ENCODE results near the gene AGPAT4. TPM values are rescaled to one million over a fixed set of nuclear protein-coding genes. Genes with fewer than 3 reads are reported as not detected.

The AGPAT4 gene
- total and polyA plus RNA-seq, 8 donors = 12.4 to 19.4 (median 15.7) TPM

GRCh38 chr6:161222706-161223234 lies 51.1 kb downstream of the AGPAT4 start:
- Histone ChIP-seq H3K4me3 (no peak overlapping the region), H3K36me3 (no peaks in the 10 kb centered on the region), H3K27ac (no peak overlapping the region), H3K9me3 (no peaks in the 10 kb centered on the region), H3K27me3 (no peaks in the 10 kb centered on the region), H3K4me1 (peaks cover 0 to 19% of the 10 kb centered on the region in 2 donors)
- no peak for ATAC-seq
- TF ChIP-seq, protein P1, sequence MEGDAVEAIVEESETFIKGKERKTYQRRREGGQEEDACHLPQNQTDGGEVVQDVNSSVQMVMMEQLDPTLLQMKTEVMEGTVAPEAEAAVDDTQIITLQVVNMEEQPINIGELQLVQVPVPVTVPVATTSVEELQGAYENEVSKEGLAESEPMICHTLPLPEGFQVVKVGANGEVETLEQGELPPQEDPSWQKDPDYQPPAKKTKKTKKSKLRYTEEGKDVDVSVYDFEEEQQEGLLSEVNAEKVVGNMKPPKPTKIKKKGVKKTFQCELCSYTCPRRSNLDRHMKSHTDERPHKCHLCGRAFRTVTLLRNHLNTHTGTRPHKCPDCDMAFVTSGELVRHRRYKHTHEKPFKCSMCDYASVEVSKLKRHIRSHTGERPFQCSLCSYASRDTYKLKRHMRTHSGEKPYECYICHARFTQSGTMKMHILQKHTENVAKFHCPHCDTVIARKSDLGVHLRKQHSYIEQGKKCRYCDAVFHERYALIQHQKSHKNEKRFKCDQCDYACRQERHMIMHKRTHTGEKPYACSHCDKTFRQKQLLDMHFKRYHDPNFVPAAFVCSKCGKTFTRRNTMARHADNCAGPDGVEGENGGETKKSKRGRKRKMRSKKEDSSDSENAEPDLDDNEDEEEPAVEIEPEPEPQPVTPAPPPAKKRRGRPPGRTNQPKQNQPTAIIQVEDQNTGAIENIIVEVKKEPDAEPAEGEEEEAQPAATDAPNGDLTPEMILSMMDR (IDR thresholded peaks at IDR 0.05) = no peak
- intact Hi-C loops (cut with DNase I) = no loop called here
- no peak for DNase-seq

- intact Hi-C loops (cut with DNase I) = no loop called here
- no peaks in the 10 kb centered on the region for H3K9me3 ChIP-seq
- H3K36me3 ChIP-seq = no peaks in the 10 kb centered on the region
- DNase-seq (no peak), ATAC-seq (no peak)
- peaks cover 0 to 6% of the 10 kb centered on the region in 2 donors for H3K4me1 ChIP-seq
- H3K27me3 ChIP-seq = no peaks in the 10 kb centered on the region
- no peak overlapping the region for H3K4me3 ChIP-seq
- H3K27ac ChIP-seq = no peak overlapping the region
- TF ChIP-seq, protein P1 (IDR thresholded peaks at IDR 0.05) = no peak
Observed at GRCh38 chr6:161220346-161220745, 53.5 kb downstream of the AGPAT4 start.

GRCh38 chr6:161219680-161220079 lies 54.2 kb downstream of the AGPAT4 start:
- ATAC-seq (no peak), DNase-seq (no peak)
- H3K4me3 ChIP-seq = no peak overlapping the region
- TF ChIP-seq, protein P1 (IDR thresholded peaks at IDR 0.05) = no peak
- H3K36me3 ChIP-seq = no peaks in the 10 kb centered on the region
- H3K9me3 ChIP-seq = no peaks in the 10 kb centered on the region
- H3K27ac ChIP-seq = no peak overlapping the region
- intact Hi-C loops (cut with DNase I) = no loop called here
- H3K27me3 ChIP-seq = no peaks in the 10 kb centered on the region
- H3K4me1 ChIP-seq = peaks cover 0 to 6% of the 10 kb centered on the region in 2 donors

GRCh38 chr6:161218222-161218621 lies 55.6 kb downstream of the AGPAT4 start:
- H3K9me3 ChIP-seq = no peaks in the 10 kb centered on the region
- TF ChIP-seq, protein P1 (IDR thresholded peaks at IDR 0.05) = no peak
- no peaks in the 10 kb centered on the region for H3K36me3 ChIP-seq
- DNase-seq (no peak), ATAC-seq (no peak)
- no peak overlapping the region for H3K4me3 ChIP-seq
- H3K27ac ChIP-seq = no peak overlapping the region
- peaks cover 0 to 6% of the 10 kb centered on the region in 2 donors for H3K4me1 ChIP-seq
- no peaks in the 10 kb centered on the region for H3K27me3 ChIP-seq
- intact Hi-C loops (cut with DNase I) = no loop called here

DNA sequence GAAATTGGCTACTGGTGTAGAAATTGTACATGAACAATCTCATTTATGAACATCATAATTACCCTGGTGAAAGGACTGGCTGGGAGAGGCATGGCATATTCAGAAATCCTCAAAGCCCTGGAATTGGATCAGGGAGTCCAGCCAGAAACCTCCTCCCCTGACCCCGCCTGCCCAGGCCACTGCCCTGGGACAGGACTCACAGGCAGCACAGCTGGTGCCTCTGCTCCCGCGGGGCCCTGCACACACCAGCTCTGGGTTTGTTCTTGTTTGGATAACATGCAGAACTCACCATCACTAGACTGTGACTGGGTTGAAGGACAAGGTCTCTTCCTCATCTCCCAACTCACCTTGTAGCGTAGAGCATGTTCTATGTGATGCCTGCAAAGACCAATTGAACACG lies 56.2 kb downstream of the AGPAT4 start:
- Histone ChIP-seq H3K9me3 (no peaks in the 10 kb centered on the region), H3K27ac (no peak overlapping the region), H3K36me3 (no peaks in the 10 kb centered on the region), H3K4me3 (no peak overlapping the region), H3K27me3 (no peaks in the 10 kb centered on the region), H3K4me1 (peaks cover 0 to 6% of the 10 kb centered on the region in 2 donors)
- TF ChIP-seq, protein P1 (IDR thresholded peaks at IDR 0.05) = no peak
- no peak for ATAC-seq
- intact Hi-C loops (cut with DNase I) = no loop called here
- DNase-seq = peak in 1 of 4 donors; percentile 67

All from left lung (tissue), 10 donors.